Parathyroid adenoma (tissue), 2 donors: ENCODE measurements around the gene TPRG1L.

ENCODE experiments used
- H2AFZ ChIP-seq: fragments of 300-600 bp; sonication (generic); one replicate; pipeline ENCODE4 v1.7.0; 2017; ENCODE audit warnings: antibody characterized with exemption, mild to moderate bottlenecking
- H3K27ac ChIP-seq: fragments of 300-600 bp; sonication (generic); one replicate; pipeline ENCODE4 v1.7.0; 2017
- H3K27me3 ChIP-seq: fragments of 300-600 bp; sonication (generic); one replicate; pipeline ENCODE4 v1.7.0; 2017; ENCODE audit warnings: low read length; ENCODE audit not compliant: control insufficient read depth, insufficient read depth
- H3K36me3 ChIP-seq: fragments of 300-600 bp; sonication (generic); one replicate; pipeline ENCODE4 v1.7.0; 2017; ENCODE audit warnings: low read length; ENCODE audit not compliant: control insufficient read depth, insufficient read depth
- H3K4me1 ChIP-seq: fragments of 300-600 bp; sonication (generic); one replicate; pipeline ENCODE4 v1.7.0; 2017; ENCODE audit warnings: control low read depth
- H3K4me2 ChIP-seq: fragments of 300-600 bp; sonication (generic); one replicate; pipeline ENCODE4 v1.7.0; 2017; ENCODE audit warnings: low read length
- H3K4me3 ChIP-seq: fragments of 300-600 bp; sonication (generic); one replicate; pipeline ENCODE4 v1.7.0; 2017; ENCODE audit warnings: low read depth, low read length
- H3K79me2 ChIP-seq: fragments of 300-600 bp; sonication (generic); one replicate; pipeline ENCODE4 v1.7.0; 2017; ENCODE audit warnings: control low read depth
- H3K9ac ChIP-seq: fragments of 300-600 bp; sonication (generic); one replicate; pipeline ENCODE4 v1.7.0; 2017; ENCODE audit warnings: mild to moderate bottlenecking
- H3K9me3 ChIP-seq: fragments of 300-600 bp; sonication (generic); one replicate; pipeline ENCODE4 v1.7.0; 2017; ENCODE audit warnings: low read length; ENCODE audit not compliant: control insufficient read depth
- TF ChIP-seq, protein P1 (sequence below): fragments of 300-600 bp; sonication (generic); IDR thresholded peaks from one replicate; pipeline ENCODE4 v1.7.0; 2017; ENCODE audit warnings: antibody characterized with exemption, mild to moderate bottlenecking
- donor health status: primary hyperparathyroidism.

TPRG1L gene

DNA sequence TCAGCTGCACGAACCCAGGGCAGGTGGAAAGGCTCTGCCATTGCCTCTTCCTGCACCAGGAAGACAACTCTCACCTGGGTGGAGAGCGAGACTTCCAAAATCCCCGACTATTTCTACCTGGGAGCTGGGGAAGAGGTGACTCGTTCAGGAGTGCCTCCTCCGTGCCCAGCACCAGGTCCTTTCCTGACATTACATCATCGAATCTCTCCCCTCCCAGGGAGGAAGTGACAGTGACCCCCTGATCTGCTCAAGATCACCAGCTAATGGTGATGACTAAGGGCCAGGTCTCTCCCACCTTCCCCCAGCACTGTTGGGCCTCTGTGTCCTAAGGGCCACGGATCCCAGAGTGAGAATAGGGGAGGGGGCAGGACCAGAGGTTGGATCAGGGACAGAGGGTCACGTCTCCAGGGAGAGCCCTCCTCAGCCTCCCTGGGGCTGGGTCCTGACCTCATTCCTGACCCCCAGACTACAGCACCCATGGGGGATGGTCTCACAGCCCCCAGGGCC lies 20.3 kb upstream of the TPRG1L start:
- H3K4me3 ChIP-seq = no peak overlapping the region
- H3K4me2 ChIP-seq = no peak overlapping the region
- no peaks in the 10 kb centered on the region for H3K79me2 ChIP-seq
- no peak overlapping the region for H3K27ac ChIP-seq
- no peaks in the 10 kb centered on the region for H3K36me3 ChIP-seq
- no peak overlapping the region for H2AFZ ChIP-seq
- H3K9ac ChIP-seq = no peak overlapping the region
- H3K27me3 ChIP-seq = no peaks in the 10 kb centered on the region
- no peaks in the 10 kb centered on the region for H3K9me3 ChIP-seq
- TF ChIP-seq, protein P1, sequence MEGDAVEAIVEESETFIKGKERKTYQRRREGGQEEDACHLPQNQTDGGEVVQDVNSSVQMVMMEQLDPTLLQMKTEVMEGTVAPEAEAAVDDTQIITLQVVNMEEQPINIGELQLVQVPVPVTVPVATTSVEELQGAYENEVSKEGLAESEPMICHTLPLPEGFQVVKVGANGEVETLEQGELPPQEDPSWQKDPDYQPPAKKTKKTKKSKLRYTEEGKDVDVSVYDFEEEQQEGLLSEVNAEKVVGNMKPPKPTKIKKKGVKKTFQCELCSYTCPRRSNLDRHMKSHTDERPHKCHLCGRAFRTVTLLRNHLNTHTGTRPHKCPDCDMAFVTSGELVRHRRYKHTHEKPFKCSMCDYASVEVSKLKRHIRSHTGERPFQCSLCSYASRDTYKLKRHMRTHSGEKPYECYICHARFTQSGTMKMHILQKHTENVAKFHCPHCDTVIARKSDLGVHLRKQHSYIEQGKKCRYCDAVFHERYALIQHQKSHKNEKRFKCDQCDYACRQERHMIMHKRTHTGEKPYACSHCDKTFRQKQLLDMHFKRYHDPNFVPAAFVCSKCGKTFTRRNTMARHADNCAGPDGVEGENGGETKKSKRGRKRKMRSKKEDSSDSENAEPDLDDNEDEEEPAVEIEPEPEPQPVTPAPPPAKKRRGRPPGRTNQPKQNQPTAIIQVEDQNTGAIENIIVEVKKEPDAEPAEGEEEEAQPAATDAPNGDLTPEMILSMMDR = no peak
- H3K4me1 ChIP-seq = no peaks in the 10 kb centered on the region

DNA sequence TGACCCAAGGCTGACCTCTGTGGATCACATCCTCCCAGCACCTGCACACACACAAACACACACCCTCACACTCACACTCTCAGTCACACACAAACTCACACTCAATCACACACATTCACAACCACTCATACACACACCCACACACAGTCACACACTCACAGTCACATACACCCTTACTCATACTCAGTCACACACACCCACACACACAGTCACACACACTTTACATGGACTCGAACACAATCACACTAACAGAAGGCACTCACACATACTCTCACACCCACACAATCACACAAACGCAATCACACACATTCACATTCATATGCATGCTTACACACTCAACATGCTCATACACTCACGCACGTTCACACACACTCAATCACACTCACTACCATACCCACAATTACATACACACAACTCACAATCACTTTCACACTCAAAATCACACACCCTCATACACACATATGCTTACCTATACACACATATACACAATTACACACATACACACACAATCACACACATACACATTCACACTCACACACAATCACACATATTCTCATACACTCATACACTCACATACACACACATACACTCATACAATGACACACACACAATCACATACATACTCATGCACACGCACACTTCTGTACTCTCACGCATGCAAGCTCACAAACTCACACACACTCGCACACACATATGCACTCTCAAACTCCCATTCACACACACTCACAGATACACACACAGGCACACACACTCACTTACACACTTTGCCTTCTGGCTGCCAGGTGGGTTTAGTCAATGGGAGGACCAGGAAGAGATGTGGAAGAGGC lies 19.6 kb upstream of the TPRG1L start:
- TF ChIP-seq, protein P1 = no peak
- Histone ChIP-seq H2AFZ (no peak overlapping the region), H3K9me3 (no peaks in the 10 kb centered on the region), H3K27ac (no peak overlapping the region), H3K9ac (no peak overlapping the region), H3K4me3 (no peak overlapping the region), H3K27me3 (no peaks in the 10 kb centered on the region), H3K4me1 (no peaks in the 10 kb centered on the region), H3K79me2 (no peaks in the 10 kb centered on the region), H3K36me3 (no peaks in the 10 kb centered on the region), H3K4me2 (no peak overlapping the region)

DNA sequence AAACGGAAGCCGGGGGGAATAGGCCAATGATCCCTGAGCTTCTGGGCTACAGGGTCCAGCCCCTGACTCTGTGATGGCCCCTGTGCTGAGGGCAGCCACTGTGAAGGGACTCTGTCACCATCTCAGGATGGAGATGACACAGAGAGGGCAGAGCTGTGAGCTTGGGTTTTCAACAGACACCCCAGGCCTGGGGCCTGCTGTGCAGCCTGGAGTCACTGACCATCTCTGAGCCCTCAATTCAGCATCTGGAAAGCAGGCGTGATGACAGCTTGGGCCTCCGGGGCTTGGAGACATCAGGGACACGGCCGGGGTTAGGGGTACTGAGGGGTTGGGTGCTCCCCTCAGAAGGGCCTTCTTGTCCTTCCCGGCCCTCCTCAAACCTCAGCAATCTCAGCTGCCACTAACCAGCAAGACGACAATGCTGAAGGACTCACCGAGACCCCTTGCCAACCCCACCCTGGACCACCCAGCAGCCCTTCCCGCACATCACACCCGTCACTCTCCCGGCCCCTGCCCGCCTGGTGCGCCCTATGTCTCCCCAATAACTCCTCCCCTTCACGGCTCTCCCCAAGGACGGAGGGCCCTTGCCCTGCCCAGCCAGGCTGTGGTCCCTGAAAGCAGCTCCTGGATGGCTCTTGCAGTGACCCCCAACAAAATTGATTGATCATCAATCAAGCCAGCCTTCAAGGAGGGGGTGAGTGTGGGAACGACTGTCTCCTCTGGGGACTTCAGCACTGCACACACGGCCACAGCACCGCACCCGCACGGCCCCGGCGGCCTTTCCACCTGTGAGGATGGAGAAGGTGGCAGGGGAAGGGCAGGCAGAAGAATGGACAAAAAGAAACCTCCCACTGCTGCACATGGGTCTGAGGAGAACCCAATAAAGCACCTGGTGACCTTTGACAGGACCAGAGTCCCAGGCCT lies 17.8 kb upstream of the TPRG1L start:
- TF ChIP-seq, protein P1 = no peak
- H2AFZ ChIP-seq = no peak overlapping the region
- H3K79me2 ChIP-seq = no peaks in the 10 kb centered on the region
- no peaks in the 10 kb centered on the region for H3K9me3 ChIP-seq
- H3K27ac ChIP-seq = no peak overlapping the region
- no peaks in the 10 kb centered on the region for H3K4me1 ChIP-seq
- no peaks in the 10 kb centered on the region for H3K27me3 ChIP-seq
- no peaks in the 10 kb centered on the region for H3K36me3 ChIP-seq
- no peak overlapping the region for H3K4me3 ChIP-seq
- no peak overlapping the region for H3K9ac ChIP-seq
- no peak overlapping the region for H3K4me2 ChIP-seq

DNA sequence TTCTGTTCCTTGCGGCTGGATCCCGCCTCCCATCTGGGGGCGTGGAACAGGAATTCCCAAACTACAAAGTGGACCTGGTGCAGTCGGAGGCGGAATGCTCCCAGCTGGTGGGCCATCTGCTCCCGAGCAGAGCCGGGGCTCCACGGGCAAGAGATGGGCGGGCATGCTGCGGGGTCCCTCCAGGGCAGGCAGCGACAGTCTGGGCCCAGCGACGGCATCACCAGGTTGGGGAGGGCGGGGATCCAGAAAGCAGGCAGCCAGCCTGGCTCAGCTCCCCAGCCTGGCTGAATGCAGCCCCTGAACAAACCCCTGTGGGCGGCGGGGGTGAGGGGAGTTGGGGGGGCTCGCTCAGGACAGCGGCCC lies 17.1 kb upstream of the TPRG1L start:
- Histone ChIP-seq H3K4me2 (no peak overlapping the region), H3K27ac (no peak overlapping the region), H2AFZ (no peak overlapping the region), H3K79me2 (no peaks in the 10 kb centered on the region), H3K4me1 (no peaks in the 10 kb centered on the region), H3K36me3 (no peaks in the 10 kb centered on the region), H3K9ac (no peak overlapping the region), H3K9me3 (no peaks in the 10 kb centered on the region), H3K4me3 (no peak overlapping the region), H3K27me3 (no peaks in the 10 kb centered on the region)
- TF ChIP-seq, protein P1 = no peak
